ENCODE measurements around the gene NLRP4. TPM values are rescaled to one million over a fixed set of nuclear protein-coding genes. Genes with fewer than 3 reads are reported as not detected.

NLRP4 gene
- total and polyA plus RNA-seq, 9 donors: not detected

DNA sequence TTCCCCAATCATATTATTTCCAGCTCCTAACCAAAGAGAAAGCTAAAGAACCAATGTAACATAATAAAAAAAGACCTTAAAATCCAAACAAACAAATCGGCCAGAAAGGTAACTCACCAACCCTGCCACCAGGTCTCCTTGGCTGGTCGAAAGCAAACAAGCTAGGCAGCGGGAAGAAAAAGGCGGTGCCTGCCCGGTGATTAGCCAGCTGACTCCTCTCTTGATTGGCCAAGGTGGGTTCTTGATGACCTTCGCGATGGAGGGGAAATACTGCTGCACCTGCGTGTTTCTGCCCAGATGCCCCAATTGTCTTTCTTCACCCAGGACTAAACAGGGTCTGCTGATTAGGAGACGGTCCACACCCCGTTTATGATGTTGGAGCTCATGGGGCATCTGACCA is 4.5 kb upstream of the NLRP4 start, which contains the start of gene NLRP11:
TSS of gene NLRP11 (minus strand) at position 154 of the 400 bp plus-strand sequence. CDS start 13,825 bp downstream, outside the sequence.
- H3K36me3 ChIP-seq (ENCODE audit: control insufficient read depth, insufficient read depth, low read length): no peaks in the 10 kb centered on the region
- no peak within 1 kb of the TSS for H3K27ac ChIP-seq (ENCODE audit: low read length)
- H3K27me3 ChIP-seq (ENCODE audit: control insufficient read depth, insufficient read depth, low read length): no peaks in the 10 kb centered on the region

DNA sequence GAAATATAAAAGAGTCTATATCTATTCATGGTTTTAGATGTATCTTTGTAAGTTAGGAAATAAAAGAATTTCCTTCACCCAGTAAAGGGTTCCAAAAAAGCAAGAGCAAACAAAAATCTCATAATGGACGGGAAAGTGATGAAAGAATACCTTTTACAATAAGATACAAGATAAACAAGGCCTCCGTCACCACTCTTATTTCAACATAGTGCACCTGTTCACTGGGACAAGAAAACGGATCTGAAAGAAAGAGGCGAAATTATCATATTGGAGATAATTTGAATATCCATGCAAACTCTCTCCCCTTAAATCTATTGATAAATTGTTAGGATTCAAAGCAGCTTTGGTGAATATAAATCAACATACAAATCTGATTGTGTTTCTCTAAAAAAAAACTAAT is 3.7 kb upstream of the NLRP4 start:
- no peaks in the 10 kb centered on the region for H3K9me3 ChIP-seq (replicated peaks; ENCODE audit: control insufficient read depth, low read depth, low read length)
- H3K36me3 ChIP-seq (ENCODE audit: control insufficient read depth, insufficient read depth, low read length): no peaks in the 10 kb centered on the region
- DNase-seq: no peak
- WGBS (ENCODE audit: insufficient coverage): no CpG with 5 or more reads among the region's 4 CpGs
- H3K27me3 ChIP-seq (ENCODE audit: control insufficient read depth, insufficient read depth, low read length): no peaks in the 10 kb centered on the region
- no peak overlapping the region for H3K4me3 ChIP-seq (ENCODE audit: low read length)
- no peaks in the 10 kb centered on the region for H3K4me1 ChIP-seq (ENCODE audit: control insufficient read depth, insufficient read depth, low read length)
- no peak overlapping the region for H3K27ac ChIP-seq (ENCODE audit: low read length)

More for the DNA sequence above, 4.5 kb upstream of the NLRP4 start, which contains the start of gene NLRP11:
- H3K4me1 ChIP-seq (ENCODE audit: control insufficient read depth, insufficient read depth, low read length): no peaks in the 10 kb centered on the region
- no peaks in the 10 kb centered on the region for H3K9me3 ChIP-seq (replicated peaks; ENCODE audit: control insufficient read depth, low read depth, low read length)
- 94% methylated on average over 7 of the region's 10 CpGs for WGBS (ENCODE audit: insufficient coverage)
- H3K4me3 ChIP-seq (ENCODE audit: low read length): no peak within 1 kb of the TSS
- no peak for DNase-seq

DNA sequence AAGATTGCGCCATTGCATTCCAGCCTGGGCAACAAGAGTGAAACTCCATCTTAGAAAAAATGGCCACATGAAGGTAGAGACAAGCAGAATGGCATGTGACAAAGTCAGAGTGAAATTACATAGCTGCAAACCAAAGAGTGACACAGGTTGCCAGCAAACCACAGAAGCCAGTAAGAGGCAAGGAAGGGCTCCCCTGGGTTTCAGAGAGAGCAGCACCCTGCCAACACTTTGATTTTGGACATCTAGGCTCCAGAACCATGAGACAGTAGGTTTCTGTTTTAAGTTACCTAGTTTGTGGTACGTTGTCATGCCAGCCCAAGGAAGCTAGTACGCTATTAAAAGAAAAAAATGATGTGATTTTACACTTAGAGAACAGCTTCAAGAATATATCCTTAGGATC is 1.9 kb downstream of the NLRP4 start:
- Histone ChIP-seq H3K4me3 (ENCODE audit: low read length) (no peak overlapping the region), H3K4me1 (ENCODE audit: control insufficient read depth, insufficient read depth, low read length) (no peaks in the 10 kb centered on the region), H3K36me3 (ENCODE audit: control insufficient read depth, insufficient read depth, low read length) (no peaks in the 10 kb centered on the region), H3K9me3 (replicated peaks; ENCODE audit: control insufficient read depth, low read depth, low read length) (no peaks in the 10 kb centered on the region), H3K27ac (ENCODE audit: low read length) (no peak overlapping the region), H3K27me3 (ENCODE audit: control insufficient read depth, insufficient read depth, low read length) (no peaks in the 10 kb centered on the region)
- WGBS (ENCODE audit: insufficient coverage): 100% methylated on average over 1 of the region's 3 CpGs
- DNase-seq: no peak

DNA sequence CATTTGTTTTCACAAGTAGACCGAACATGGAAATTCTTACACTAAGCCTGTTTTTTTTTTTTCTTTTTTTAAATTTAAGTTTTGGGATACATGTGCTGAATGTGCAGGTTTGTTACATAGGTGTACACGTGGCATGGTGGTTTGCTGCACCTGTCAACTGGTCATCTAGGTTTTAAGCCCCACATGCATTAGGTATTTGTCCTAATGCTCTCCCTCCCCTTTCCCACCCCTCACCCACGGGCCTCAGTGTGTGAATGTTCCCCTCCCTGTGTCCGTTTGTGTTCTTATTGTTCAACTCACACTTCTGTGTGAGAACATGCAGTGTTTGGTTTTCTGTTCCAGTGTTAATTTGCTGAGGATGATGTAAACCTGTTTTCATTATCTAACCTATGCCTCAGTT is 2.6 kb downstream of the NLRP4 start:
- Histone ChIP-seq H3K27ac (ENCODE audit: low read length) (no peak overlapping the region), H3K4me3 (ENCODE audit: low read length) (no peak overlapping the region), H3K9me3 (replicated peaks; ENCODE audit: control insufficient read depth, low read depth, low read length) (no peaks in the 10 kb centered on the region), H3K4me1 (ENCODE audit: control insufficient read depth, insufficient read depth, low read length) (no peaks in the 10 kb centered on the region), H3K36me3 (ENCODE audit: control insufficient read depth, insufficient read depth, low read length) (no peaks in the 10 kb centered on the region), H3K27me3 (ENCODE audit: control insufficient read depth, insufficient read depth, low read length) (no peaks in the 10 kb centered on the region)
- DNase-seq: no peak
- no CpG with 5 or more reads among the region's 4 CpGs for WGBS (ENCODE audit: insufficient coverage)

DNA sequence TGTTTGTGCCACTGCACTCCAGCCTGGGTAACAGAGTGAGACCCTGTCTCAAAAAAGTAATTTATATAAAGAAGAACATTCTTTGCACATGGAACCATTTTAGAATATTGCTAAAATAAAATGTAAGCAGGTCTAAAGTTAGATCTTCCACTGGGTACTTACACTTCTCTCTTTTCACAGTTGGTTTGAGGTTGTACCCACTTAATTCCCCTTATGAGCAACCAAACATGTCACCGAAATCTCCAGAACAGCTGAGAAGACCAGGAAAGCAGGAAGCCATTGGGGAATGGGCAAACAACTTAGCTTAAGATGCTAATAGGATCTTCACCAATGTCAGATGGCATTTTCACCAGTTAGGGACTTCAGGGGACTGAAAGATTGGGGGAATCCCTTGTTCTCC is 18.8 kb downstream of the NLRP4 start:
- peaks cover 35% of the 10 kb centered on the region for H3K9me3 ChIP-seq (replicated peaks; ENCODE audit: control insufficient read depth, low read depth, low read length)
- DNase-seq: no peak
- H3K4me3 ChIP-seq (ENCODE audit: low read length): no peak overlapping the region
- no peaks in the 10 kb centered on the region for H3K36me3 ChIP-seq (ENCODE audit: control insufficient read depth, insufficient read depth, low read length)
- no peak overlapping the region for H3K27ac ChIP-seq (ENCODE audit: low read length)
- no peaks in the 10 kb centered on the region for H3K27me3 ChIP-seq (ENCODE audit: control insufficient read depth, insufficient read depth, low read length)
- no CpG with 5 or more reads among the region's 1 CpG for WGBS (ENCODE audit: insufficient coverage)
- no peaks in the 10 kb centered on the region for H3K4me1 ChIP-seq (ENCODE audit: control insufficient read depth, insufficient read depth, low read length)

DNA sequence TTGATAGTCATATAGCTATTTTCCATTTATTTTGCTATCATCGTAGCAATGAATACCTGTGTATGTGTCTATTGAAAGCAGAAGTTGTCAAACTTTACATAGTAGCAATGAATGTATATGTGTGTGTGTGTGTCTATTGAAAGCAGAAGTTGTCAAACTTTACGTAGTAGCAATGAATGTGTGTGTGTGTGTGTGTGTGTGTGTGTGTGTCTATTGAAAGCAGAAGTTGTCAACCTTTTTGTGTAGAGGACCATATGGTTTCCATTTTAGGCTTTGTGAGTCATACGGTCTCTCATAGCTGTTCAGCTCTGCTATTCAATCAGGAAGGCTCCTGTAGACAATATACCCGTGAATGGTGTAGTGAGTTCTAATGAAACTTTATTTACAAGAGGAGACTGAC is 20.8 kb downstream of the NLRP4 start:
- no peaks in the 10 kb centered on the region for H3K27me3 ChIP-seq (ENCODE audit: control insufficient read depth, insufficient read depth, low read length)
- H3K36me3 ChIP-seq (ENCODE audit: control insufficient read depth, insufficient read depth, low read length): no peaks in the 10 kb centered on the region
- 82% methylated on average over 2 of the region's 4 CpGs for WGBS (ENCODE audit: insufficient coverage)
- no peak for DNase-seq
- peaks cover 42% of the 10 kb centered on the region for H3K9me3 ChIP-seq (replicated peaks; ENCODE audit: control insufficient read depth, low read depth, low read length)
- H3K4me3 ChIP-seq (ENCODE audit: low read length): no peak overlapping the region
- H3K4me1 ChIP-seq (ENCODE audit: control insufficient read depth, insufficient read depth, low read length): no peaks in the 10 kb centered on the region
- H3K27ac ChIP-seq (ENCODE audit: low read length): no peak overlapping the region

DNA sequence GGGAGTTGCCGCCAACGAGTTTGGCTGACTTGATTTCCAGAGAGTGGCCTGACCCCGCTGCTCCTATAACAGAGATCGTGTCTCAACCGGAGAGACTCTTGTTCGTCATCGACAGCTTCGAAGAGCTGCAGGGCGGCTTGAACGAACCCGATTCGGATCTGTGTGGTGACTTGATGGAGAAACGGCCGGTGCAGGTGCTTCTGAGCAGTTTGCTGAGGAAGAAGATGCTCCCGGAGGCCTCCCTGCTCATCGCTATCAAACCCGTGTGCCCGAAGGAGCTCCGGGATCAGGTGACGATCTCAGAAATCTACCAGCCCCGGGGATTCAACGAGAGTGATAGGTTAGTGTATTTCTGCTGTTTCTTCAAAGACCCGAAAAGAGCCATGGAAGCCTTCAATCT is 21.6 kb downstream of the NLRP4 start:
- no peaks in the 10 kb centered on the region for H3K36me3 ChIP-seq (ENCODE audit: control insufficient read depth, insufficient read depth, low read length)
- H3K9me3 ChIP-seq (replicated peaks; ENCODE audit: control insufficient read depth, low read depth, low read length): peaks cover 41% of the 10 kb centered on the region
- no peaks in the 10 kb centered on the region for H3K4me1 ChIP-seq (ENCODE audit: control insufficient read depth, insufficient read depth, low read length)
- DNase-seq: no peak
- no peaks in the 10 kb centered on the region for H3K27me3 ChIP-seq (ENCODE audit: control insufficient read depth, insufficient read depth, low read length)
- 91% methylated on average over 23 of the region's 23 CpGs for WGBS (ENCODE audit: insufficient coverage)
- no peak overlapping the region for H3K4me3 ChIP-seq (ENCODE audit: low read length)
- no peak overlapping the region for H3K27ac ChIP-seq (ENCODE audit: low read length)

DNA sequence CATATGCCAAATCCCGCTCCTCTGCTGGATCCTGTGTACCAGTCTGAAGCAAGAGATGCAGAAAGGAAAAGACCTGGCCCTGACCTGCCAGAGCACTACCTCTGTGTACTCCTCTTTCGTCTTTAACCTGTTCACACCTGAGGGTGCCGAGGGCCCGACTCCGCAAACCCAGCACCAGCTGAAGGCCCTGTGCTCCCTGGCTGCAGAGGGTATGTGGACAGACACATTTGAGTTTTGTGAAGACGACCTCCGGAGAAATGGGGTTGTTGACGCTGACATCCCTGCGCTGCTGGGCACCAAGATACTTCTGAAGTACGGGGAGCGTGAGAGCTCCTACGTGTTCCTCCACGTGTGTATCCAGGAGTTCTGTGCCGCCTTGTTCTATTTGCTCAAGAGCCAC is 22.1 kb downstream of the NLRP4 start:
- H3K4me1 ChIP-seq (ENCODE audit: control insufficient read depth, insufficient read depth, low read length): no peaks in the 10 kb centered on the region
- 88% methylated on average over 9 of the region's 14 CpGs for WGBS (ENCODE audit: insufficient coverage)
- H3K9me3 ChIP-seq (replicated peaks; ENCODE audit: control insufficient read depth, low read depth, low read length): peaks cover 39% of the 10 kb centered on the region
- H3K27ac ChIP-seq (ENCODE audit: low read length): no peak overlapping the region
- no peak overlapping the region for H3K4me3 ChIP-seq (ENCODE audit: low read length)
- H3K27me3 ChIP-seq (ENCODE audit: control insufficient read depth, insufficient read depth, low read length): no peaks in the 10 kb centered on the region
- no peaks in the 10 kb centered on the region for H3K36me3 ChIP-seq (ENCODE audit: control insufficient read depth, insufficient read depth, low read length)
- DNase-seq: no peak

DNA sequence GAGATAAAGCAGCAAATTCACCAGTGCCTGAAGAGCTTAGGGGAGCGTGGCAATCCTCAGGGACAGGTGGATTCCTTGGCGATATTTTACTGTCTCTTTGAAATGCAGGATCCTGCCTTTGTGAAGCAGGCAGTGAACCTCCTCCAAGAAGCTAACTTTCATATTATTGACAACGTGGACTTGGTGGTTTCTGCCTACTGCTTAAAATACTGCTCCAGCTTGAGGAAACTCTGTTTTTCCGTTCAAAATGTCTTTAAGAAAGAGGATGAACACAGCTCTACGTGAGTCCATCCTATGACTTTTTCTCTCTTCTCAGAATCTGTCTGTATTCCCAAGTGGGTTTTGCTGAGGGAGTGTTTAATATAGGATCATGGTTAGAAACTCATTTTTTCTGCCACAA is 22.6 kb downstream of the NLRP4 start:
- Histone ChIP-seq H3K36me3 (ENCODE audit: control insufficient read depth, insufficient read depth, low read length) (no peaks in the 10 kb centered on the region), H3K4me1 (ENCODE audit: control insufficient read depth, insufficient read depth, low read length) (no peaks in the 10 kb centered on the region), H3K27me3 (ENCODE audit: control insufficient read depth, insufficient read depth, low read length) (no peaks in the 10 kb centered on the region), H3K27ac (ENCODE audit: low read length) (no peak overlapping the region), H3K9me3 (replicated peaks; ENCODE audit: control insufficient read depth, low read depth, low read length) (peaks cover 40% of the 10 kb centered on the region), H3K4me3 (ENCODE audit: low read length) (no peak overlapping the region)
- WGBS (ENCODE audit: insufficient coverage): 53% methylated on average over 2 of the region's 5 CpGs
- no peak for DNase-seq

DNA sequence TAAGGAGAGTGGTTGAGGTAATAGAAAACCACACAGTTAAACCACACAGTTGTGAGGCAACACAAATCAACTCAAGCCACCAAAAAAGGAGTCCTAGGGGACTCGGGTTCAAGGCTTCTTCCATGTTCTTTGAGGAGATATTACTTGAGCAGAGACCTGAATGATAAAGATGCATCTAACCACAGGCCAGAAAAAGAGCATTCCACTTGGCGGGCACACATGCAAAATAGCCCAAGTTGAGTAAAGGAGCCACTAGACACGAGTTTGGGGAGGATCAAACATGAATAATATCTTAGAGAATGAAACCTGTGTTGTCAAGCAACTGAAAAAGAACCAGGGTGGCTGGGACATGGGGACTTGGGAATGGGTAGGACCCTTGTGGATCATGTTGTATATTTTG is 30.2 kb downstream of the NLRP4 start:
- Histone ChIP-seq H3K36me3 (ENCODE audit: control insufficient read depth, insufficient read depth, low read length) (no peaks in the 10 kb centered on the region), H3K4me3 (ENCODE audit: low read length) (no peak overlapping the region), H3K4me1 (ENCODE audit: control insufficient read depth, insufficient read depth, low read length) (no peaks in the 10 kb centered on the region), H3K27ac (ENCODE audit: low read length) (no peak overlapping the region), H3K27me3 (ENCODE audit: control insufficient read depth, insufficient read depth, low read length) (no peaks in the 10 kb centered on the region), H3K9me3 (replicated peaks; ENCODE audit: control insufficient read depth, low read depth, low read length) (peaks cover 31% of the 10 kb centered on the region)
- no peak for DNase-seq
- WGBS (ENCODE audit: insufficient coverage): 53% methylated on average over 2 of the region's 3 CpGs

DNA sequence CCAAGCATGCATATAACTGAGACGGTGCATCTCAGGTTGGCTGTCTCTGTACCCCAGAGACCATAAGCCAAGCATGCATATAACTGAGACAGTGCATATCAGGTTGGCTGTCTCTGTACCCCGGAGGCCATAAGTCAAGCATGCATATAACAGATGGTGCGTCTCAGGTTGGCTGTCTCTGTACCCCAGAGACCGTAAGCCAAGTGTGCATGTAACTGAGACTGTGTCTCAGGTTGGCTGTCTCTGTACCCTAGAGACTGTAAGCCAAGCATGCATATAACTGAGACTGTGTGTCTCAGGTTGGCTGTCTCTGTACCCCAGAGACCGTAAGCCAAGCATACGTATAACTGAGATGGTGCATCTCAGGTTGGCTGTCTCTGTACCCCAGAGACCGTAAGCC is 30.8 kb downstream of the NLRP4 start:
- Histone ChIP-seq H3K9me3 (replicated peaks; ENCODE audit: control insufficient read depth, low read depth, low read length) (peaks cover 29% of the 10 kb centered on the region), H3K4me3 (ENCODE audit: low read length) (no peak overlapping the region), H3K27me3 (ENCODE audit: control insufficient read depth, insufficient read depth, low read length) (no peaks in the 10 kb centered on the region), H3K27ac (ENCODE audit: low read length) (no peak overlapping the region), H3K36me3 (ENCODE audit: control insufficient read depth, insufficient read depth, low read length) (no peaks in the 10 kb centered on the region), H3K4me1 (ENCODE audit: control insufficient read depth, insufficient read depth, low read length) (no peaks in the 10 kb centered on the region)
- no peak for DNase-seq
- 88% methylated on average over 6 of the region's 7 CpGs for WGBS (ENCODE audit: insufficient coverage)

All from muscle of leg (tissue), 11 donors.